Measurements from ENCODE around the gene SMKR1.
A peak's percentile ranks its signal among the peaks of the same experiment; 100 is the strongest.

Gene SMKR1

GRCh38 chr7:129489491-129489890, 12.8 kb upstream of the SMKR1 start:
- no peak for DNase-seq

GRCh38 chr7:129492391-129492790, 9.9 kb upstream of the SMKR1 start:
- DNase-seq, result no peak

GRCh38 chr7:129493555-129493954, 8.8 kb upstream of the SMKR1 start:
- DNase-seq, result no peak

GRCh38 chr7:129494041-129494440, 8.3 kb upstream of the SMKR1 start:
- DNase-seq, result peak in 1 of 3 experiments; percentile 22

- no peak for DNase-seq
These were observed 6.3 kb upstream of the SMKR1 start for GRCh38 chr7:129495987-129496386.

GRCh38 chr7:129496653-129497052, 5.7 kb upstream of the SMKR1 start:
- no peak for DNase-seq

GRCh38 chr7:129497156-129497555, 5.2 kb upstream of the SMKR1 start:
- no peak for DNase-seq

GRCh38 chr7:129498021-129498420, 4.3 kb upstream of the SMKR1 start:
- DNase-seq, result no peak

GRCh38 chr7:129499999-129500398, 2.3 kb upstream of the SMKR1 start:
- DNase-seq, result no peak

- peak in 1 of 3 experiments; percentile 87 for DNase-seq
These were observed 666 bp downstream of the SMKR1 start for GRCh38 chr7:129502708-129503685.

- DNase-seq, result no peak
These were observed 1.4 kb downstream of the SMKR1 start for GRCh38 chr7:129503725-129504124.

GRCh38 chr7:129512192-129512591, 9.9 kb downstream of the SMKR1 start:
- DNase-seq, result no peak

- DNase-seq, result no peak
These were observed 11.2 kb downstream of the SMKR1 start for GRCh38 chr7:129513546-129513945.

- DNase-seq, result no peak
These were observed 12.4 kb downstream of the SMKR1 start for GRCh38 chr7:129514683-129515082.

- no peak for DNase-seq
These were observed 13.1 kb downstream of the SMKR1 start for GRCh38 chr7:129515381-129515780.

- DNase-seq, result no peak
These were observed 15.6 kb downstream of the SMKR1 start for GRCh38 chr7:129517931-129518330.

GRCh38 chr7:129519464-129519863, 17.1 kb downstream of the SMKR1 start:
- no peak for DNase-seq

GRCh38 chr7:129522088-129522970, 20.0 kb downstream of the SMKR1 start:
- no peak for DNase-seq

GRCh38 chr7:129522971-129523340, 20.6 kb downstream of the SMKR1 start:
- DNase-seq, result no peak

- DNase-seq, result peak in 2 of 3 experiments; percentile 7 to 37
These were observed 21.6 kb downstream of the SMKR1 start for GRCh38 chr7:129523924-129524323.

GRCh38 chr7:129524405-129524804, 22.1 kb downstream of the SMKR1 start:
- DNase-seq, result peak in 1 of 3 experiments; percentile 32

GRCh38 chr7:129525225-129525862, 23.0 kb downstream of the SMKR1 start:
- no peak for DNase-seq

- no peak for DNase-seq
These were observed 27.3 kb downstream of the SMKR1 start for GRCh38 chr7:129529643-129530042.
